Stimulated activated CD4-positive, alpha-beta T cell treated with anti-CD3 and anti-CD28 coated beads, Interleukin-4, amount 100 ng/mL, for 4 hours (primary cell): Measurements from ENCODE around the gene ZNF618.

Experiments used
- DNase-seq, 2 experiments: peaks; one replicate each; pipeline ENCODE4 v3.0.0-alpha.2; 2020

ZNF618 gene

GRCh38 chr9:114004221-114004716 is 128.2 kb downstream of the ZNF618 start:
- DNase-seq = no peak

GRCh38 chr9:114005371-114006154 is 129.5 kb downstream of the ZNF618 start:
- no peak for DNase-seq

- DNase-seq = no peak
These were observed 130.0 kb downstream of the ZNF618 start for GRCh38 chr9:114006155-114006550.

- no peak for DNase-seq
These were observed 131.0 kb downstream of the ZNF618 start for GRCh38 chr9:114006931-114007691.

- no peak for DNase-seq
These were observed 132.0 kb downstream of the ZNF618 start for GRCh38 chr9:114007991-114008666.

GRCh38 chr9:114008667-114009410 is 132.7 kb downstream of the ZNF618 start:
- DNase-seq = no peak

- DNase-seq = no peak
These were observed 135.2 kb downstream of the ZNF618 start for GRCh38 chr9:114011313-114011712.

- no peak for DNase-seq
These were observed 136.0 kb downstream of the ZNF618 start for GRCh38 chr9:114012126-114012525.

GRCh38 chr9:114014044-114014443 is 137.9 kb downstream of the ZNF618 start:
- DNase-seq = no peak

GRCh38 chr9:114015607-114016006 is 139.5 kb downstream of the ZNF618 start:
- no peak for DNase-seq

- DNase-seq = no peak
These were observed 140.0 kb downstream of the ZNF618 start for GRCh38 chr9:114016101-114016500.

GRCh38 chr9:114016629-114017423 is 140.7 kb downstream of the ZNF618 start:
- DNase-seq = no peak

- DNase-seq = no peak
These were observed 141.9 kb downstream of the ZNF618 start for GRCh38 chr9:114017741-114018715.

- DNase-seq = no peak
These were observed 145.5 kb downstream of the ZNF618 start for GRCh38 chr9:114021578-114021977.

GRCh38 chr9:114023961-114024360 is 147.9 kb downstream of the ZNF618 start:
- DNase-seq = no peak

GRCh38 chr9:114025196-114025753 is 149.2 kb downstream of the ZNF618 start:
- no peak for DNase-seq

- DNase-seq = no peak
These were observed 149.7 kb downstream of the ZNF618 start for GRCh38 chr9:114025760-114026159.

GRCh38 chr9:114026335-114026734 is 150.2 kb downstream of the ZNF618 start:
- DNase-seq = no peak

GRCh38 chr9:114027159-114027862 is 151.2 kb downstream of the ZNF618 start:
- DNase-seq = no peak
